ENCODE data around the gene CD82.

The CD82 gene

GRCh38 chr11:44580701-44581100, 15.2 kb downstream of the CD82 start:
- H3K9ac ChIP-seq (ENCODE audit: insufficient read length, low read depth), result no peak overlapping the region
- DNase-seq (ENCODE audit: low read depth, low spot score), result no peak
- H3K4me1 ChIP-seq (ENCODE audit: insufficient read depth, insufficient read length), result peaks cover 23% of the 10 kb centered on the region
- no peak for TF ChIP-seq YY1 (IDR thresholded peaks at IDR 0.05; ENCODE audit: insufficient read depth, insufficient read length)
- H3K27me3 ChIP-seq (ENCODE audit: insufficient read depth, insufficient read length), result no peaks in the 10 kb centered on the region
- peaks cover 9% of the 10 kb centered on the region; the same call in 1 of the 2 replicates for H3K9me3 ChIP-seq (ENCODE audit: insufficient read depth, low read length)
- no peak overlapping the region for H3K4me3 ChIP-seq (ENCODE audit: insufficient read length, low read depth)
- H3K36me3 ChIP-seq (ENCODE audit: insufficient read depth, insufficient read length, low read length), result no peaks in the 10 kb centered on the region

- no peaks in the 10 kb centered on the region for H3K27me3 ChIP-seq (ENCODE audit: insufficient read depth, insufficient read length)
- no peaks in the 10 kb centered on the region for H3K36me3 ChIP-seq (ENCODE audit: insufficient read depth, insufficient read length, low read length)
- peaks cover 9% of the 10 kb centered on the region; the same call in 1 of the 2 replicates for H3K9me3 ChIP-seq (ENCODE audit: insufficient read depth, low read length)
- DNase-seq (ENCODE audit: low read depth, low spot score), result no peak
- H3K9ac ChIP-seq (ENCODE audit: insufficient read length, low read depth), result no peak overlapping the region
- TF ChIP-seq ZNF274 (IDR thresholded peaks at IDR 0.05; ENCODE audit: low read depth, low read length) (no peak), YY1 (IDR thresholded peaks at IDR 0.05; ENCODE audit: insufficient read depth, insufficient read length) (no peak), SUZ12 (IDR thresholded peaks at IDR 0.05; ENCODE audit: extremely low read depth, insufficient read depth, insufficient read length) (no peak)
- H3K4me1 ChIP-seq (ENCODE audit: insufficient read depth, insufficient read length), result peaks cover 19% of the 10 kb centered on the region
- no peak overlapping the region for H3K4me3 ChIP-seq (ENCODE audit: insufficient read length, low read depth)
These were observed 15.8 kb downstream of the CD82 start for GRCh38 chr11:44581246-44581645.

GRCh38 chr11:44582641-44583352, 17.3 kb downstream of the CD82 start:
- Histone ChIP-seq H3K4me1 (ENCODE audit: insufficient read depth, insufficient read length) (peaks cover 23% of the 10 kb centered on the region), H3K27me3 (ENCODE audit: insufficient read depth, insufficient read length) (no peaks in the 10 kb centered on the region), H3K4me3 (ENCODE audit: insufficient read length, low read depth) (no peak overlapping the region), H3K9me3 (ENCODE audit: insufficient read depth, low read length) (peaks cover 9% of the 10 kb centered on the region; the same call in 1 of the 2 replicates), H3K36me3 (ENCODE audit: insufficient read depth, insufficient read length, low read length) (no peaks in the 10 kb centered on the region), H3K9ac (ENCODE audit: insufficient read length, low read depth) (no peak overlapping the region)
- DNase-seq (ENCODE audit: low read depth, low spot score), result no peak
- TF ChIP-seq ZNF274 (IDR thresholded peaks at IDR 0.05; ENCODE audit: low read depth, low read length) (no peak), YY1 (IDR thresholded peaks at IDR 0.05; ENCODE audit: insufficient read depth, insufficient read length) (no peak), SUZ12 (IDR thresholded peaks at IDR 0.05; ENCODE audit: extremely low read depth, insufficient read depth, insufficient read length) (no peak)

DNA sequence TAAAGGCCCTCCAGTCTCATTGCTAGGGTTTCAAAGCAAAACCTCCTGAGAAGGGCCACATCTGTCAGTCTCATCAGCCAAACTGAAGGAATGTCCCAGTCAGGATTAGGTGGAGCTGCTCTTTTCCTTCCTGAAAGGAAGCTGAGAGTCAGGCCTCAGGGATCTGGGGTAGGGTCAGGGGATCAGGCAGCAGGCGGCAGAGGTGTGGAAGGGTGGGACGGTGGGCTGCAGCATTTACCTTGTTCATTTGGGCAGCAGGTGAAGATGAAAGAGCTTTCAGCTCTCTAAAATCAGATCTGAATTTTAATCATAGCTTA, 17.8 kb downstream of the CD82 start:
- TF ChIP-seq YY1 (IDR thresholded peaks at IDR 0.05; ENCODE audit: insufficient read depth, insufficient read length) (no peak), SUZ12 (IDR thresholded peaks at IDR 0.05; ENCODE audit: extremely low read depth, insufficient read depth, insufficient read length) (no peak), ZNF274 (IDR thresholded peaks at IDR 0.05; ENCODE audit: low read depth, low read length) (no peak)
- Histone ChIP-seq H3K36me3 (ENCODE audit: insufficient read depth, insufficient read length, low read length) (no peaks in the 10 kb centered on the region), H3K4me1 (ENCODE audit: insufficient read depth, insufficient read length) (peaks cover 20% of the 10 kb centered on the region)

GRCh38 chr11:44585421-44585820, 20.0 kb downstream of the CD82 start:
- Histone ChIP-seq H3K36me3 (ENCODE audit: insufficient read depth, insufficient read length, low read length) (no peaks in the 10 kb centered on the region), H3K27me3 (ENCODE audit: insufficient read depth, insufficient read length) (no peaks in the 10 kb centered on the region), H3K9me3 (ENCODE audit: insufficient read depth, low read length) (peaks cover 9% of the 10 kb centered on the region; the same call in 1 of the 2 replicates), H3K4me1 (ENCODE audit: insufficient read depth, insufficient read length) (peaks cover 7% of the 10 kb centered on the region), H3K9ac (ENCODE audit: insufficient read length, low read depth) (no peak overlapping the region), H3K4me3 (ENCODE audit: insufficient read length, low read depth) (no peak overlapping the region)
- TF ChIP-seq SUZ12 (IDR thresholded peaks at IDR 0.05; ENCODE audit: extremely low read depth, insufficient read depth, insufficient read length), result no peak
- TF ChIP-seq YY1 (IDR thresholded peaks at IDR 0.05; ENCODE audit: insufficient read depth, insufficient read length), result no peak
- no peak for TF ChIP-seq ZNF274 (IDR thresholded peaks at IDR 0.05; ENCODE audit: low read depth, low read length)
- no peak for DNase-seq (ENCODE audit: low read depth, low spot score)

More for the DNA sequence above, 17.8 kb downstream of the CD82 start:
- Histone ChIP-seq H3K27me3 (ENCODE audit: insufficient read depth, insufficient read length) (no peaks in the 10 kb centered on the region), H3K9ac (ENCODE audit: insufficient read length, low read depth) (no peak overlapping the region), H3K9me3 (ENCODE audit: insufficient read depth, low read length) (peaks cover 9% of the 10 kb centered on the region; the same call in 1 of the 2 replicates), H3K4me3 (ENCODE audit: insufficient read length, low read depth) (no peak overlapping the region)
- DNase-seq (ENCODE audit: low read depth, low spot score), result no peak

GRCh38 chr11:44589301-44589700, 23.8 kb downstream of the CD82 start:
- Histone ChIP-seq H3K27me3 (ENCODE audit: insufficient read depth, insufficient read length) (no peaks in the 10 kb centered on the region), H3K36me3 (ENCODE audit: insufficient read depth, insufficient read length, low read length) (no peaks in the 10 kb centered on the region), H3K4me1 (ENCODE audit: insufficient read depth, insufficient read length) (peaks cover 14% of the 10 kb centered on the region), H3K9me3 (ENCODE audit: insufficient read depth, low read length) (no peaks in the 10 kb centered on the region), H3K9ac (ENCODE audit: insufficient read length, low read depth) (no peak overlapping the region), H3K4me3 (ENCODE audit: insufficient read length, low read depth) (no peak overlapping the region)
- TF ChIP-seq SUZ12 (IDR thresholded peaks at IDR 0.05; ENCODE audit: extremely low read depth, insufficient read depth, insufficient read length) (no peak), ZNF274 (IDR thresholded peaks at IDR 0.05; ENCODE audit: low read depth, low read length) (no peak), YY1 (IDR thresholded peaks at IDR 0.05; ENCODE audit: insufficient read depth, insufficient read length) (no peak)
- no peak for DNase-seq (ENCODE audit: low read depth, low spot score)

- TF ChIP-seq SUZ12 (IDR thresholded peaks at IDR 0.05; ENCODE audit: extremely low read depth, insufficient read depth, insufficient read length) (no peak), YY1 (IDR thresholded peaks at IDR 0.05; ENCODE audit: insufficient read depth, insufficient read length) (no peak), ZNF274 (IDR thresholded peaks at IDR 0.05; ENCODE audit: low read depth, low read length) (no peak)
- Histone ChIP-seq H3K4me3 (ENCODE audit: insufficient read length, low read depth) (no peak overlapping the region), H3K4me1 (ENCODE audit: insufficient read depth, insufficient read length) (peaks cover 14% of the 10 kb centered on the region), H3K9ac (ENCODE audit: insufficient read length, low read depth) (no peak overlapping the region), H3K9me3 (ENCODE audit: insufficient read depth, low read length) (no peaks in the 10 kb centered on the region), H3K27me3 (ENCODE audit: insufficient read depth, insufficient read length) (no peaks in the 10 kb centered on the region), H3K36me3 (ENCODE audit: insufficient read depth, insufficient read length, low read length) (no peaks in the 10 kb centered on the region)
- no peak for DNase-seq (ENCODE audit: low read depth, low spot score)
These were observed 25.3 kb downstream of the CD82 start for GRCh38 chr11:44590769-44591168.

All from NT2/D1 (cell line).